NCI-H146 treated with DMSO at 0.1 percent for 48 hours (cell line): ENCODE measurements around the gene GSC.
"Not testable (repeated sequence)": the region's sequence is repeated elsewhere in the genome, so short reads cannot be mapped to it uniquely, and the experiment has no call there.

Experiments
- DNase-seq: peaks from one replicate; lab custom pipeline; 2025; ENCODE audit not compliant: unreplicated experiment; lab: John Stamatoyannopoulos, UW

Gene GSC

GRCh38 chr14:94747153-94747552 lies 22.8 kb downstream of the GSC start:
- DNase-seq: not testable (repeated sequence)

GRCh38 chr14:94746131-94746530 lies 23.8 kb downstream of the GSC start:
- no peak for DNase-seq

GRCh38 chr14:94738751-94739150 lies 31.2 kb downstream of the GSC start:
- no peak for DNase-seq

GRCh38 chr14:94738097-94738496 lies 31.8 kb downstream of the GSC start:
- DNase-seq: no peak

GRCh38 chr14:94728950-94729349 lies 41.0 kb downstream of the GSC start:
- no peak for DNase-seq

GRCh38 chr14:94728440-94728839 lies 41.5 kb downstream of the GSC start:
- not testable (repeated sequence) for DNase-seq

GRCh38 chr14:94726649-94727048 lies 43.3 kb downstream of the GSC start:
- not testable (repeated sequence) for DNase-seq

- DNase-seq: no peak
Measured at GRCh38 chr14:94724993-94725392, 44.9 kb downstream of the GSC start.

- no peak for DNase-seq
Measured at GRCh38 chr14:94722397-94722796, 47.5 kb downstream of the GSC start.
